Liver (tissue), 9 donors: ENCODE data around the gene PRRT3. TPM values are rescaled to one million over a fixed set of nuclear protein-coding genes. Genes with fewer than 3 reads are reported as not detected.

Experiments
- DNase-seq: peaks from one replicate; pipeline ENCODE4 v3.0.0-alpha.2; 2017; ENCODE audit warnings: low spot score
- H3K27ac ChIP-seq, 2 donors: one replicate each; pipeline ENCODE4 v1.7.0; 2013; ENCODE audit warnings: inconsistent platforms in 2 of 2, low read length in 2 of 2, control low read depth in 1 of 2, low read depth in 1 of 2, mild to moderate bottlenecking in 1 of 2
- H3K27me3 ChIP-seq, 4 donors: one replicate each; pipeline versions ENCODE4 v1.6.1 to v1.7.0; 2013; ENCODE audit warnings: low read length in 3 of 4, inconsistent platforms in 1 of 4, mild to moderate bottlenecking in 1 of 4, moderate library complexity in 1 of 4; ENCODE audit not compliant: control insufficient read depth in 4 of 4, insufficient read depth in 4 of 4
- H3K36me3 ChIP-seq, 4 donors: one replicate each; pipeline versions ENCODE4 v1.6.1 to v1.7.0; 2013; ENCODE audit warnings: low read length in 3 of 4, mild to moderate bottlenecking in 3 of 4, low read depth in 1 of 4, moderate library complexity in 1 of 4; ENCODE audit not compliant: control insufficient read depth in 4 of 4, insufficient read depth in 3 of 4
- H3K4me1 ChIP-seq, 4 donors: one replicate each; pipeline versions ENCODE4 v1.6.1 to v1.7.0; 2013; ENCODE audit warnings: low read length in 3 of 4, mild to moderate bottlenecking in 3 of 4, moderate library complexity in 1 of 4; ENCODE audit not compliant: control insufficient read depth in 4 of 4, insufficient read depth in 4 of 4
- H3K4me3 ChIP-seq, 3 donors: one replicate each; pipeline versions ENCODE4 v1.6.1 to v1.7.0; 2013; ENCODE audit warnings: low read length in 3 of 3, control low read depth in 1 of 3, low read depth in 1 of 3, mild to moderate bottlenecking in 1 of 3
- H3K9ac ChIP-seq, 2 donors: one replicate each; pipeline ENCODE4 v1.7.0; 2013; ENCODE audit warnings: low read length in 2 of 2, mild to moderate bottlenecking in 2 of 2, moderate library complexity in 2 of 2, control low read depth in 1 of 2, low read depth in 1 of 2
- H3K9me3 ChIP-seq, 4 donors: one replicate each; pipeline versions ENCODE4 v1.6.1 to v1.7.0; 2013; ENCODE audit warnings: low read length in 3 of 4; ENCODE audit not compliant: control insufficient read depth in 4 of 4
- EGR1 ChIP-seq, 2 donors: IDR thresholded peaks; 2 replicates each; pipeline ENCODE4 v1.6.1; 2016 to 2018; ENCODE audit warnings: antibody characterized with exemption in 2 of 2, low read depth in 2 of 2
- FOXA1 ChIP-seq: IDR thresholded peaks from 2 replicates; pipeline ENCODE4 v1.6.1; 2016; ENCODE audit warnings: antibody characterized with exemption
- FOXA2 ChIP-seq: IDR thresholded peaks from 2 replicates; pipeline ENCODE4 v1.6.1; 2016; ENCODE audit warnings: antibody characterized with exemption
- GABPA ChIP-seq, 2 donors: IDR thresholded peaks in 1 of 2; conservative IDR thresholded peaks in 1 of 2; 2 replicates each; pipeline ENCODE4 v1.6.1; 2016; ENCODE audit warnings: antibody characterized with exemption in 2 of 2, mild to moderate bottlenecking in 1 of 2, moderate library complexity in 1 of 2
- JUND ChIP-seq, 2 donors: IDR thresholded peaks; 2 replicates each; pipeline ENCODE4 v1.6.1; 2016; ENCODE audit warnings: antibody characterized with exemption in 2 of 2
- NR2F2 ChIP-seq: IDR thresholded peaks from 2 replicates; pipeline ENCODE4 v1.6.1; 2016; ENCODE audit warnings: antibody characterized with exemption
- RAD21 ChIP-seq, 2 donors: IDR thresholded peaks; 2 replicates each; pipeline ENCODE4 v1.6.1; 2016; ENCODE audit warnings: antibody characterized with exemption in 2 of 2, mild to moderate bottlenecking in 2 of 2
- RXRA ChIP-seq, 2 donors: IDR thresholded peaks; 2 replicates each; pipeline ENCODE4 v1.6.1; 2017 to 2018; ENCODE audit warnings: antibody characterized with exemption in 2 of 2, mild to moderate bottlenecking in 1 of 2
- WGBS: extraction: QIAGEN DNeasy Blood & Tissue Kit; methylation state at CpG from one replicate; pipeline ENCODE4 v1.1.7; 2013; 5-methylcytosine and 5-hydroxymethylcytosine counted together
- polyA plus RNA-seq, 2 donors: library from polyadenylated mRNA; stranded (reverse) in 1 of 2; unstranded in 1 of 2; fragments of 200-250 nt in 1 of 2; fragments of >200 nt in 1 of 2; fragmentation: Nextera tagmentation in 1 of 2; extraction: Ambion mirVana in 1 of 2; gene quantifications; one replicate each; pipeline versions ENCODE4 v1.2.1 to v1.2.3, GENCODE V29; 2013 to 2015
- total RNA-seq, 2 donors: library from RNA; depleted of rRNA; stranded (reverse); fragments of >200 nt; gene quantifications; one replicate each; pipeline ENCODE4 v1.2.3, GENCODE V29; 2014
- TF ChIP-seq, protein P1 (sequence below): IDR thresholded peaks from 2 replicates; pipeline ENCODE4 v1.6.1; 2016; ENCODE audit warnings: antibody characterized with exemption, mild to moderate bottlenecking
- TF ChIP-seq, protein P2 (sequence below): IDR thresholded peaks from 2 replicates; pipeline ENCODE4 v1.6.1; 2016; ENCODE audit warnings: antibody characterized with exemption
- TF ChIP-seq, protein P3 (sequence below): IDR thresholded peaks from 2 replicates; pipeline ENCODE4 v1.6.1; 2016; ENCODE audit warnings: antibody characterized with exemption
- donor health status: healthy.
- donor health status: healthy.
- donor health status: healthy.
- donor health status: healthy.
- donor health status: healthy.

The PRRT3 gene
- total and polyA plus RNA-seq, 4 donors: 0.14 to 0.79 (median 0.24) TPM

DNA sequence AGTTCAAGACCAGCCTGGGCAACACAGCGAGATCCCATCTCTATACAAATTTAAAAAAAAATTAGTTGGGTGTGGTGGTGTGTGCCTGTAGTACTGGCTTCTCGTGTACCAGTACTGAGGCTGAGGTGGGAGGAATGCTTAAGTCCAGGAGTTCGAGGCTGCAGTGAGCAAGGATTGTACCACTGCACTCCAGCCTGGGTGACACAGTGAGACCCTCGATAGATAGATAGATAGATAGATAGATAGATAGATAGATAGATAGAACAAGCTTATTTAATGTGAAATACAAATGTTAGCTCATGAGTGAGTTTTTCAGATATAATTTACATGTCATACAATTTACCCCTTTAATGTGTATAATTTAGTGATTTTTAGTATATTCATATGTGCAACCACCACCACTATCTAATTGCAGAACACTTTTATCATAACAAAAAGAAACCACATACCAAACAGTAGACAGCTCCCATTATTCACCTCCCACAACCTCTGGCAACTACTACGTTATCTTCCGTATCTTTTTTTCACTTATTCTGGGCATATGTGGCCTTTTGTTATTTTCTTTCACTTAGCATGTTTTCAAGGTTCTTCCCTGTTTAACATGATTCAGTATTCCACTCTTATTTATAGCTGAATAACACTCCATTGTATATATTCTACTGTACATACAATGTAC lies 13.1 kb upstream of the PRRT3 start:
- no peaks in the 10 kb centered on the region for H3K27me3 ChIP-seq
- H3K4me1 ChIP-seq: no peaks in the 10 kb centered on the region
- H3K9me3 ChIP-seq: no peaks in the 10 kb centered on the region
- H3K27ac ChIP-seq: no peak overlapping the region
- TF ChIP-seq, protein P1, sequence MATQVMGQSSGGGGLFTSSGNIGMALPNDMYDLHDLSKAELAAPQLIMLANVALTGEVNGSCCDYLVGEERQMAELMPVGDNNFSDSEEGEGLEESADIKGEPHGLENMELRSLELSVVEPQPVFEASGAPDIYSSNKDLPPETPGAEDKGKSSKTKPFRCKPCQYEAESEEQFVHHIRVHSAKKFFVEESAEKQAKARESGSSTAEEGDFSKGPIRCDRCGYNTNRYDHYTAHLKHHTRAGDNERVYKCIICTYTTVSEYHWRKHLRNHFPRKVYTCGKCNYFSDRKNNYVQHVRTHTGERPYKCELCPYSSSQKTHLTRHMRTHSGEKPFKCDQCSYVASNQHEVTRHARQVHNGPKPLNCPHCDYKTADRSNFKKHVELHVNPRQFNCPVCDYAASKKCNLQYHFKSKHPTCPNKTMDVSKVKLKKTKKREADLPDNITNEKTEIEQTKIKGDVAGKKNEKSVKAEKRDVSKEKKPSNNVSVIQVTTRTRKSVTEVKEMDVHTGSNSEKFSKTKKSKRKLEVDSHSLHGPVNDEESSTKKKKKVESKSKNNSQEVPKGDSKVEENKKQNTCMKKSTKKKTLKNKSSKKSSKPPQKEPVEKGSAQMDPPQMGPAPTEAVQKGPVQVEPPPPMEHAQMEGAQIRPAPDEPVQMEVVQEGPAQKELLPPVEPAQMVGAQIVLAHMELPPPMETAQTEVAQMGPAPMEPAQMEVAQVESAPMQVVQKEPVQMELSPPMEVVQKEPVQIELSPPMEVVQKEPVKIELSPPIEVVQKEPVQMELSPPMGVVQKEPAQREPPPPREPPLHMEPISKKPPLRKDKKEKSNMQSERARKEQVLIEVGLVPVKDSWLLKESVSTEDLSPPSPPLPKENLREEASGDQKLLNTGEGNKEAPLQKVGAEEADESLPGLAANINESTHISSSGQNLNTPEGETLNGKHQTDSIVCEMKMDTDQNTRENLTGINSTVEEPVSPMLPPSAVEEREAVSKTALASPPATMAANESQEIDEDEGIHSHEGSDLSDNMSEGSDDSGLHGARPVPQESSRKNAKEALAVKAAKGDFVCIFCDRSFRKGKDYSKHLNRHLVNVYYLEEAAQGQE: no peak
- TF ChIP-seq RAD21 (IDR thresholded peaks at IDR 0.05) (no peak), EGR1 (IDR thresholded peaks at IDR 0.05; ENCODE audit: low read depth in 2 of 2) (no peak), RXRA (IDR thresholded peaks at IDR 0.05) (no peak), JUND (IDR thresholded peaks at IDR 0.05) (no peak), GABPA (IDR thresholded peaks at IDR 0.05 in 1 of 2, conservative IDR thresholded peaks at IDR 0.05 in 1 of 2) (no peak), FOXA1 (no peak), NR2F2 (no peak), FOXA2 (no peak)
- TF ChIP-seq, protein P2, sequence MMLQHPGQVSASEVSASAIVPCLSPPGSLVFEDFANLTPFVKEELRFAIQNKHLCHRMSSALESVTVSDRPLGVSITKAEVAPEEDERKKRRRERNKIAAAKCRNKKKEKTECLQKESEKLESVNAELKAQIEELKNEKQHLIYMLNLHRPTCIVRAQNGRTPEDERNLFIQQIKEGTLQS: no peak
- TF ChIP-seq, protein P3, sequence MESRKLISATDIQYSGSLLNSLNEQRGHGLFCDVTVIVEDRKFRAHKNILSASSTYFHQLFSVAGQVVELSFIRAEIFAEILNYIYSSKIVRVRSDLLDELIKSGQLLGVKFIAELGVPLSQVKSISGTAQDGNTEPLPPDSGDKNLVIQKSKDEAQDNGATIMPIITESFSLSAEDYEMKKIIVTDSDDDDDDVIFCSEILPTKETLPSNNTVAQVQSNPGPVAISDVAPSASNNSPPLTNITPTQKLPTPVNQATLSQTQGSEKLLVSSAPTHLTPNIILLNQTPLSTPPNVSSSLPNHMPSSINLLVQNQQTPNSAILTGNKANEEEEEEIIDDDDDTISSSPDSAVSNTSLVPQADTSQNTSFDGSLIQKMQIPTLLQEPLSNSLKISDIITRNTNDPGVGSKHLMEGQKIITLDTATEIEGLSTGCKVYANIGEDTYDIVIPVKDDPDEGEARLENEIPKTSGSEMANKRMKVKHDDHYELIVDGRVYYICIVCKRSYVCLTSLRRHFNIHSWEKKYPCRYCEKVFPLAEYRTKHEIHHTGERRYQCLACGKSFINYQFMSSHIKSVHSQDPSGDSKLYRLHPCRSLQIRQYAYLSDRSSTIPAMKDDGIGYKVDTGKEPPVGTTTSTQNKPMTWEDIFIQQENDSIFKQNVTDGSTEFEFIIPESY: no peak
- peaks cover 4 to 38% (median 27%) of the 10 kb centered on the region in 4 donors for H3K36me3 ChIP-seq
- no peak overlapping the region for H3K9ac ChIP-seq
- DNase-seq: no peak
- 95% methylated on average over 6 of the region's 6 CpGs for WGBS
- no peak overlapping the region for H3K4me3 ChIP-seq

DNA sequence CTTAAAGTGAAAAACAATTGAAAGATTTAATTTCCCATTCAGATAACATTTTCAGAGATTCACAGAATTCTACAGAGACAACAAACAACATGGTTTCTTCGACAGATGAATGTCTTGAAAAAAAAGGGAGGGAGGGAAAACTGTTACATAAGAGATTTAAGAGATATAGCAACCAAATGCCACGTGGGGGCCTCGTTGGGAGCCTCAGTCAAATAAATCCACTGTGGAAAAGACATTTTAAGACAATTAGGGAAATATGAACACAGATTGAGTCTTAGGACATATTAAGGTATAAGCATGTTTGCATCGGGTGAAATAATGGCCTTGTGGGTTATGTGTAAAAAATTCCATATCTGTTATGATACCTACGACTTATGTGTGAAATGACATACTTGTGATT lies 5.0 kb upstream of the PRRT3 start:
- TF ChIP-seq JUND (IDR thresholded peaks at IDR 0.05): no peak
- H3K27ac ChIP-seq: no peak overlapping the region
- WGBS: 74% methylated on average over 5 of the region's 5 CpGs

More for the DNA sequence above, 5.0 kb upstream of the PRRT3 start:
- Histone ChIP-seq H3K36me3 (peaks cover 0 to 6% (median 1%) of the 10 kb centered on the region in 4 donors), H3K27me3 (no peaks in the 10 kb centered on the region), H3K9me3 (no peaks in the 10 kb centered on the region), H3K4me3 (no peak overlapping the region), H3K4me1 (peaks cover 4 to 15% (median 10%) of the 10 kb centered on the region in 4 donors), H3K9ac (no peak overlapping the region)
- DNase-seq: no peak
